WTC11 (cell line): ENCODE data around the gene KRT16.

Experiments used
- CBFB ChIP-seq: sonication (generic); formaldehyde crosslinking; IDR thresholded peaks from 2 replicates; pipeline ENCODE4 v1.8.1; 2022; ENCODE audit warnings: mild to moderate bottlenecking, low read depth, missing genetic modification reagents
- CTCF ChIP-seq: fragments of 200-600 bp; IDR thresholded peaks from 2 replicates; pipeline ENCODE4 v1.8.0; 2022; ENCODE audit warnings: antibody characterized with exemption
- ETV6 ChIP-seq: sonication (generic); formaldehyde crosslinking; IDR thresholded peaks from 2 replicates; pipeline ENCODE4 v1.8.1; 2022; ENCODE audit warnings: mild to moderate bottlenecking, missing genetic modification reagents
- NR3C1 ChIP-seq: sonication (generic); formaldehyde crosslinking; conservative IDR thresholded peaks from 2 replicates; pipeline ENCODE4 v1.8.1; 2023; ENCODE audit warnings: low read depth, mild to moderate bottlenecking, missing genetic modification reagents
- SMAD3 ChIP-seq: sonication (generic); formaldehyde crosslinking; IDR thresholded peaks from 2 replicates; pipeline ENCODE4 v1.8.0; 2022; ENCODE audit warnings: missing genetic modification reagents, mild to moderate bottlenecking, borderline replicate concordance
- TCF7 ChIP-seq: sonication (generic); formaldehyde crosslinking; IDR thresholded peaks from 2 replicates; pipeline ENCODE4 v1.8.0; 2022; ENCODE audit warnings: mild to moderate bottlenecking, low read depth, missing genetic modification reagents, moderate library complexity
- USF2 ChIP-seq: sonication (generic); formaldehyde crosslinking; IDR thresholded peaks from 2 replicates; pipeline ENCODE4 v1.8.1; 2023; ENCODE audit warnings: mild to moderate bottlenecking, missing genetic modification reagents, moderate library complexity
- ZNF121 ChIP-seq: sonication (generic); formaldehyde crosslinking; IDR thresholded peaks from 2 replicates; pipeline ENCODE4 v1.8.0; 2023; ENCODE audit warnings: missing genetic modification reagents

- no peak for TF ChIP-seq ETV6 (CRISPR knock-in tag)
- no peak for TF ChIP-seq SMAD3 (CRISPR knock-in tag)
- TF ChIP-seq TCF7 (CRISPR knock-in tag), result no peak
- no peak for TF ChIP-seq CTCF
- TF ChIP-seq USF2 (CRISPR knock-in tag), result no peak
- TF ChIP-seq NR3C1, result no peak
- TF ChIP-seq CBFB (CRISPR knock-in tag), result no peak
- no peak for TF ChIP-seq ZNF121 (CRISPR knock-in tag)
Measured at GRCh38 chr17:41614098-41614497, 1.5 kb upstream of the KRT16 start.
